ENCODE measurements around the gene BCAS3. TPM values are rescaled to one million over a fixed set of nuclear protein-coding genes. Genes with fewer than 3 reads are reported as not detected.

Gene BCAS3
- total RNA-seq, 2 experiments from 2014 or later: 5.1 to 6.9 TPM

DNA sequence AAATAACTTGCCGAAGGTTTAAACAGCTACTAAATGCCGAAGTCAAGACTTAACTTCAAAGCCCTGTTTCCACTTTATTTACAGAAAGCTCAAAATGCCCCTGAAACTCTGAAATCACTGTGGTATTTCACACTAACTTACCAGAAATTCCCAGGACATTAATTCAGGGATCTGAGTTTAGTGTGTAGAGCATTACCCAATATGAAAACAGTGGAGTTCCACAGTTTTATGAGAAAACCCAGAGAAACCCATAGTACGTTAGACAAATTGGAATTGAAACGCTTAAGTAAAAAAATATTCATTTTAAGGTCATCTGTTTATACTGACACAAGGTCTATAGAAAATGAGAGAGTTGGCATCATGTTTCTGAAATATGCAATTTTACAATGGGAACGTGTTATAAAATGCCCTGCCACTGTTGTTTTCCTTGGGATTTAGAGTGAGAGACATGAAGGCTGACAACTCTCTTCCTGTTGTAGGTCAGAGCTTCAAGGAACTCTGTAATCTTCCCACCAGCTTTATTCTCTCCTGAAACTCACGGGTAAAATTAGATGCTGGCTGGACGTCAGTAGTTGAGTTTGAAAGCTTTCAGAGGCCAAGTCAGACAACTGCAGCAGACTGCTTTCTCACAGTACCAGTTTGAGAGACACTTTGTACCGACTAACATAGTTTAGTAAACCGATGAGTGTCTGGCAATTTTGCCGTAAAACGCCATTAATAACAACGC is 582.6 kb downstream of the BCAS3 start:
- Mint-ChIP-seq H3K27me3 (no peaks in the 10 kb centered on the region), H3K4me3 (no peak overlapping the region), H3K27ac (no peak overlapping the region), H3K36me3 (ENCODE audit: low read depth) (no peaks in the 10 kb centered on the region), H3K9me3 (no peaks in the 10 kb centered on the region), H3K4me1 (ENCODE audit: low read depth) (no peaks in the 10 kb centered on the region)
- ATAC-seq (no peak), DNase-seq (no peak)
- CTCF ChIA-PET: no interaction called here
- intact Hi-C loops (cut with micrococcal nuclease): no loop called here
- TF ChIP-seq, protein P1, sequence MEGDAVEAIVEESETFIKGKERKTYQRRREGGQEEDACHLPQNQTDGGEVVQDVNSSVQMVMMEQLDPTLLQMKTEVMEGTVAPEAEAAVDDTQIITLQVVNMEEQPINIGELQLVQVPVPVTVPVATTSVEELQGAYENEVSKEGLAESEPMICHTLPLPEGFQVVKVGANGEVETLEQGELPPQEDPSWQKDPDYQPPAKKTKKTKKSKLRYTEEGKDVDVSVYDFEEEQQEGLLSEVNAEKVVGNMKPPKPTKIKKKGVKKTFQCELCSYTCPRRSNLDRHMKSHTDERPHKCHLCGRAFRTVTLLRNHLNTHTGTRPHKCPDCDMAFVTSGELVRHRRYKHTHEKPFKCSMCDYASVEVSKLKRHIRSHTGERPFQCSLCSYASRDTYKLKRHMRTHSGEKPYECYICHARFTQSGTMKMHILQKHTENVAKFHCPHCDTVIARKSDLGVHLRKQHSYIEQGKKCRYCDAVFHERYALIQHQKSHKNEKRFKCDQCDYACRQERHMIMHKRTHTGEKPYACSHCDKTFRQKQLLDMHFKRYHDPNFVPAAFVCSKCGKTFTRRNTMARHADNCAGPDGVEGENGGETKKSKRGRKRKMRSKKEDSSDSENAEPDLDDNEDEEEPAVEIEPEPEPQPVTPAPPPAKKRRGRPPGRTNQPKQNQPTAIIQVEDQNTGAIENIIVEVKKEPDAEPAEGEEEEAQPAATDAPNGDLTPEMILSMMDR (IDR thresholded peaks at IDR 0.05): no peak
- POLR2A ChIA-PET: no interaction called here

DNA sequence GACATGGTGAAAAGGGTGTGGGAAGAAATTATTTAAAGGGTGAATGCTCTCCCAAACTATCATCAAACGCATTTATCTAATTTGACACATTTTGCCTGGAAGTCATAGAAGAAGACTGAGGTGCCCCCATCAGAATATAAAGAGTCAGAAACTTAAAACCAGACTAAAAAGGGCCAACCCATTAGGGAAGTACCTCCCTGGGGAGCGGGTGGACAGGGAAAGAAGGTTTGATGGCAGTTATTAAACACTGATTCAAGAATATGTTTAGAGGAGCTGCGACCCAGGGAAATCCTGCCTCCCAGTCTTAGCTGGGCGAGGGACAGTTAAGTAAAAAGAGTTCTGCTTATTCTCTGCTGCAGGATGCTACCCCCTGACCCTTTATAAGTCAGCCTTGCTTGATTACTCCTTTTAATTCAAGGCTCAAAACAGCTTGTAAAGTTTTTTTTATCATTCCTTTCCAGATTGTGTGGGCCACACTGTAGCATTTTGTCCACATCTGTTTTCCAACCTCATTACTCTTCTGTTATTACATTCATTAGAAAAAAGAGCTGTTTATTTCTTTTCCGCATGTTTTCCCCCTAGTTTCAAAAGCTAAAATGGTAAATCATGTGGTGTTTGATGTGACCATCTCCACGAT is 583.5 kb downstream of the BCAS3 start:
- Mint-ChIP-seq H3K27ac (no peak overlapping the region), H3K27me3 (no peaks in the 10 kb centered on the region), H3K4me1 (ENCODE audit: low read depth) (no peaks in the 10 kb centered on the region), H3K9me3 (no peaks in the 10 kb centered on the region), H3K4me3 (no peak overlapping the region), H3K36me3 (ENCODE audit: low read depth) (no peaks in the 10 kb centered on the region)
- POLR2A ChIA-PET: interaction anchor here (0.5 kb wide), 1 partner anchor 1315 kb away, joined by 3 read pairs; no protein-coding TSS in a partner anchor
- intact Hi-C loops (cut with micrococcal nuclease): no loop called here
- no peak for ATAC-seq
- TF ChIP-seq, protein P1 (IDR thresholded peaks at IDR 0.05): no peak
- no peak for DNase-seq
- CTCF ChIA-PET: interaction anchor here (1.0 kb wide), 1 partner anchor 290 kb away, joined by 3 read pairs; no protein-coding TSS in a partner anchor

DNA sequence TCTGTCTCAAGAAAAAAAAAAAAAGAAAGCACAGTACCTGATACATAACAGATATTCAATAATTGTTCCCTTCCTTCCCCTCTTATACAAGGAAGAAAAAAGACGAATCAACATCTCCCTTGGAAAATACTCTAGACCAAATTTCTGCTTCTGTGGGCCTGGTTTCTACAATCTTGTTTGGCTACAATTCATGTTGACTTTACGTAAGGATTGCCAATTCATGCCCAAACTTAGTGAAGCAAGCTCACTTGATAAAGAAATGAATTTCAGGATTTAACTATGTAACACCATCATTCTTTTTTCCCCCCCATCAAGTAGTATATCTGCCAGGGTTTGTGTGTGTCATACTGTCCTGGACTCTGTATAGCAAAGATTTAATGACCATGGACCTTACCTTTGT is 587.7 kb downstream of the BCAS3 start:
- H3K36me3 Mint-ChIP-seq (ENCODE audit: low read depth): no peaks in the 10 kb centered on the region
- DNase-seq (no peak), ATAC-seq (no peak)
- no peak overlapping the region for H3K27ac Mint-ChIP-seq
- no peaks in the 10 kb centered on the region for H3K27me3 Mint-ChIP-seq
- intact Hi-C loops (cut with micrococcal nuclease): no loop called here
- CTCF ChIA-PET: interaction anchor here (1.4 kb wide), 1 partner anchor 125 kb away, joined by 3 read pairs; no protein-coding TSS in a partner anchor
- POLR2A ChIA-PET: interaction anchor here (1.0 kb wide), 1 partner anchor 72 kb away, joined by 3 read pairs; no protein-coding TSS in a partner anchor
- no peak overlapping the region for H3K4me3 Mint-ChIP-seq
- H3K9me3 Mint-ChIP-seq: no peaks in the 10 kb centered on the region
- H3K4me1 Mint-ChIP-seq (ENCODE audit: low read depth): no peaks in the 10 kb centered on the region
- TF ChIP-seq, protein P1 (IDR thresholded peaks at IDR 0.05): no peak

DNA sequence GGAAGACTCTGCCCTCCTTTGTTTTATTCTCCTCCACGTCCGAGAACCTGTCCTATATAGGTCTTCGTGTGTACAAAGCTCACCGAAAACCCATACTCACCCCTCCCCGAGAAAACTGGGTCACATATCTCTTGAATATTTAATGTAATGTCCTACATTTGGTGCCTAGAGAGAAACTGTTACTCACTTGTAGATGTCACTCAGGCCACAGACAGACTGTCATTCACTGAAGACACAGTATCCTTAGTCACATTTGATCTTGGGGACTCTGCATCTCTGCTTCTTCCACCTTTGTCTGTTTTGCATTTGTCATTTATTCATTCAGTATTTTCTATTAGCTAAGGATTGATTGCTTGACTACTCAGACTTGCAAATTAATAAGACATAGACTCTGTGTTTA is 590.2 kb downstream of the BCAS3 start:
- intact Hi-C loops (cut with micrococcal nuclease): no loop called here
- Mint-ChIP-seq H3K27ac (no peak overlapping the region), H3K27me3 (no peaks in the 10 kb centered on the region)

More for the DNA sequence above, 590.2 kb downstream of the BCAS3 start:
- ChIA-PET POLR2A (no interaction called here), CTCF (no interaction called here)
- Mint-ChIP-seq H3K36me3 (ENCODE audit: low read depth) (no peaks in the 10 kb centered on the region), H3K4me1 (ENCODE audit: low read depth) (peaks cover 3% of the 10 kb centered on the region), H3K4me3 (no peak overlapping the region), H3K9me3 (no peaks in the 10 kb centered on the region)
- TF ChIP-seq, protein P1 (IDR thresholded peaks at IDR 0.05): no peak
- DNase-seq: no peak
- ATAC-seq: no peak

All from activated CD8-positive, alpha-beta T cell treated with anti-CD3 and anti-CD28 coated beads for 36 hours (primary cell).